GM21526 (cell line): ENCODE measurements around the gene TRAF6.
A peak's percentile ranks its signal among the peaks of the same experiment; 100 is the strongest.

Experiments used
- ATAC-seq: cut with Tn5 transposase; IDR thresholded peaks from one replicate; pipeline ENCODE4 v1.9.1; 2021; ENCODE audit warnings: moderate library complexity; ENCODE audit not compliant: unreplicated experiment, low FRiP score

TRAF6 gene

GRCh38 chr11:36460220-36460619 lies 49.9 kb downstream of the TRAF6 start:
- ATAC-seq: no peak

GRCh38 chr11:36459046-36459445 lies 51.0 kb downstream of the TRAF6 start:
- ATAC-seq: no peak

- no peak for ATAC-seq
These were observed 51.8 kb downstream of the TRAF6 start for GRCh38 chr11:36458129-36458915.

- no peak for ATAC-seq
These were observed 53.9 kb downstream of the TRAF6 start for GRCh38 chr11:36456156-36456555.

- ATAC-seq: no peak
These were observed 54.4 kb downstream of the TRAF6 start for GRCh38 chr11:36455658-36456111.

GRCh38 chr11:36454941-36455631 lies 55.0 kb downstream of the TRAF6 start:
- ATAC-seq: no peak

GRCh38 chr11:36454551-36454940 lies 55.5 kb downstream of the TRAF6 start:
- ATAC-seq: no peak

- ATAC-seq: no peak
These were observed 56.4 kb downstream of the TRAF6 start for GRCh38 chr11:36453678-36454077.

GRCh38 chr11:36452961-36453360 lies 57.1 kb downstream of the TRAF6 start:
- ATAC-seq: no peak

- ATAC-seq: no peak
These were observed 57.7 kb downstream of the TRAF6 start for GRCh38 chr11:36452236-36452940.

- no peak for ATAC-seq
These were observed 58.4 kb downstream of the TRAF6 start for GRCh38 chr11:36451681-36452080.

GRCh38 chr11:36451045-36451444 lies 59.0 kb downstream of the TRAF6 start:
- ATAC-seq: no peak

GRCh38 chr11:36450110-36450572 lies 59.9 kb downstream of the TRAF6 start:
- no peak for ATAC-seq

GRCh38 chr11:36449561-36450096 lies 60.4 kb downstream of the TRAF6 start:
- no peak for ATAC-seq

- ATAC-seq: no peak
These were observed 62.1 kb downstream of the TRAF6 start for GRCh38 chr11:36447947-36448346.

GRCh38 chr11:36447514-36447913 lies 62.6 kb downstream of the TRAF6 start:
- no peak for ATAC-seq

- ATAC-seq: no peak
These were observed 63.9 kb downstream of the TRAF6 start for GRCh38 chr11:36446135-36446534.

- no peak for ATAC-seq
These were observed 66.4 kb downstream of the TRAF6 start for GRCh38 chr11:36443661-36444060.

- peak; percentile 82 for ATAC-seq
These were observed 68.4 kb downstream of the TRAF6 start for GRCh38 chr11:36441610-36442208.

GRCh38 chr11:36438126-36438525 lies 71.9 kb downstream of the TRAF6 start:
- ATAC-seq: no peak

GRCh38 chr11:36437413-36437812 lies 72.7 kb downstream of the TRAF6 start:
- ATAC-seq: no peak
